NB4 (cell line): ENCODE measurements around the gene FOXC2.

Experiments
- DNase-seq: peaks from one replicate; pipeline ENCODE4 v3.0.0; 2010; ENCODE audit warnings: low read depth
- H3K4me3 ChIP-seq: one replicate; pipeline ENCODE4 v1.5.1; 2011; ENCODE audit warnings: mild to moderate bottlenecking, low read depth, low read length, moderate library complexity
- CTCF ChIP-seq: IDR thresholded peaks from one replicate; pipeline ENCODE4 v1.5.1; 2012; ENCODE audit warnings: low read depth, low read length
- MYC ChIP-seq: IDR thresholded peaks from 2 replicates; pipeline ENCODE4 v1.6.1; 2011; ENCODE audit warnings: low read depth, low read length
- POLR2A ChIP-seq: IDR thresholded peaks from 2 replicates; pipeline ENCODE4 v1.6.1; 2011; ENCODE audit warnings: mild to moderate bottlenecking; ENCODE audit not compliant: insufficient read length; ENCODE audit errors: extremely low read depth
- TF ChIP-seq, protein P1 (sequence below): IDR thresholded peaks from 2 replicates; pipeline ENCODE4 v1.6.1; 2011; ENCODE audit warnings: low read depth, low read length

FOXC2 gene

DNA sequence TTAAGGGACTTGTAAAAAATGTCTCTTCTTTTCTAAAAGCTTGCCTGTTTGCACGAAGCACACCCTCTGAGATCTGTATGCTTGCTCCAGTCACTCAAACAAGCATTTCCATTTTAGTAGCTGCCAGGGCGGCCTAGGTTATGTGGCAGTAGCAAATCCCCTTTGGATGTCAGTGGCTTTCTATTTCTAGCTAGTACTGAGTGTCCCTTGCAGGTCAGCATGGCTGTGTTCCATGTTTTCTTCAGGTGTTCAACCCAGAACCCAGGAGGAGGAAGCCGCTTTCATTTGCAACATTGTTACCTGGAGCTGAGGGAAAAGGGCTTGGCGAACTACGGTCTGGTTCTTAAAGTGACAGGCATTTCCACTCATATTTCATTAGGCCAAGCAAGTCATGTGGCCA, 48.1 kb downstream of the FOXC2 start:
- TF ChIP-seq POLR2A = no peak
- no peak for TF ChIP-seq CTCF
- no peak for TF ChIP-seq MYC
- TF ChIP-seq, protein P1, sequence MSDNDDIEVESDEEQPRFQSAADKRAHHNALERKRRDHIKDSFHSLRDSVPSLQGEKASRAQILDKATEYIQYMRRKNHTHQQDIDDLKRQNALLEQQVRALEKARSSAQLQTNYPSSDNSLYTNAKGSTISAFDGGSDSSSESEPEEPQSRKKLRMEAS = no peak

GRCh38 chr16:86616906-86617305, 50.3 kb downstream of the FOXC2 start:
- H3K4me3 ChIP-seq = no peak overlapping the region
- DNase-seq = no peak
- TF ChIP-seq CTCF = no peak
- TF ChIP-seq, protein P1 = no peak
- TF ChIP-seq POLR2A = no peak
- TF ChIP-seq MYC = no peak

More for the DNA sequence above, 48.1 kb downstream of the FOXC2 start:
- DNase-seq = no peak
- no peak overlapping the region for H3K4me3 ChIP-seq

GRCh38 chr16:86618431-86619238, 52.0 kb downstream of the FOXC2 start:
- no peak for DNase-seq
- H3K4me3 ChIP-seq = no peak overlapping the region
- no peak for TF ChIP-seq CTCF
- TF ChIP-seq, protein P1 = no peak
- no peak for TF ChIP-seq MYC
- TF ChIP-seq POLR2A = no peak
